ENCODE measurements around the gene DIP2C.

- TF ChIP-seq CTCF (conservative IDR thresholded peaks at IDR 0.05) (no peak), ZFX (IDR thresholded peaks at IDR 0.05) (no peak)
Observed at GRCh38 chr10:331186-331585, 358.3 kb downstream of the DIP2C start.
